Measurements from ENCODE around the gene CENPP. TPM values are rescaled to one million over a fixed set of nuclear protein-coding genes. Genes with fewer than 3 reads are reported as not detected.

The CENPP gene
- polyA plus RNA-seq, 3 donors from 2014 or later, result 4.5 to 9.7 (median 4.7) TPM

DNA sequence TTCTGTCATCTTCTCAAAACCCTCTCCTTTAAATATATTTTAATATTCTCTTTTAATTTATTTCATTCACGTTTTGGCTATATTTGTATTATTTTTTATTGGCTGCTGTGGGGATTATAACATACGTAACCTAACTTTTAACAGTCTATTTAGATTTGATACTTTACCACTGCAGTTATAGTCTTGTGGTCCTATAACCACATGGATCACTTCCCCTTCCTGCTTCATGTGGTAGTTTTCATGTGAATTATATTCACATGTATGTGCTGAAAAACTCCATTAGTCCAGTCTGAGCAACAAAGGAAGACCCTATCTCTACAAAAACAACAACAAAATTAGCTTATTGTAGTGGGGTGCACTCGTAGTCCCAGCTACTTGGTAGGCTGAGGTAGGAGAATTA is 34.3 kb downstream of the CENPP start:
- Mint-ChIP-seq H3K36me3 (peaks cover 17 to 18% (median 18%) of the 10 kb centered on the region in 3 donors), H3K27ac (no peak overlapping the region), H3K27me3 (ENCODE audit: low read depth in 3 of 3) (peaks cover 0 to 2% (median 1%) of the 10 kb centered on the region in 3 donors), H3K4me1 (peaks cover 1 to 8% of the 10 kb centered on the region in 2 donors), H3K4me3 (no peak overlapping the region), H3K9me3 (peaks cover 6 to 24% (median 10%) of the 10 kb centered on the region in 6 donors)
- no peak for DNase-seq

DNA sequence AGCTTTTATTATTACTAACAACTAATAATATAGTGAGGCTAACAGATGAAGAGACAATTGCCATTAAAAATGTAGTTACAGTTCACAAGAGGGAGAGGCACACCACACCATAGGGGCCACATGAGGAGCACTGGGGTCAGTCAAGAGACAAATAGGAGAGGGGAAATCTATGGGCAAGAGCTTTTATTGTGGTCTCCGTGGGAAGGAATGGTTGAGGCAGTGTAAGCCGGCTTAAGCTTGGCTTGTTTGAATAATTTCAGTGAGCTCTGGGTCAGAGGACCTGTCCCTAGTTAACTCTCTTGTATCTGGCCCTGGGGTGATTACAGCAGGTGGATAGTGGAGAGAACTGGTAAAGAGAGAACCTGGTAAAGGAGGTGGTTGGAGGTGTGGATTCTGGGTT is 43.3 kb downstream of the CENPP start:
- peaks cover 0 to 2% (median 0%) of the 10 kb centered on the region in 3 donors for H3K27me3 Mint-ChIP-seq (ENCODE audit: low read depth in 3 of 3)

DNA sequence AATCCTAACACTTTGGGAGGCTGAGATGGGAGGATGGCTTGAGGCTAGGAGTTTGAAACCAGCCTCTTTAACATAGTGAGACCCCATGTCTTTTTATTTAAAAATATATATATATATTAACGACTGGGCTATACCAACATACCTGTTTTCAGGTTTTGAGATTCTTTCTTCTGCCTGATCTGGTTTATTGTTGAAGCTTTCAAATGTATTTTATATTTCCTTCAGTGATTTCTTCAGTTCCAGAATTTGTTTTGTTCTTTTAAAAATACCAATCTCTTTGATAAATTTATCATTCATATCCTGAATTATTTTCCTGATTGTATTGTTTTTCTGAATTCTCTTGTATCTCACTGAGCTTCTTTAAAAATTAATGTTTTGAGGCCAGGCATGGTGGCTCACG is 47.4 kb downstream of the CENPP start:
- Mint-ChIP-seq H3K27me3 (ENCODE audit: low read depth in 3 of 3) (peaks cover 0 to 3% (median 0%) of the 10 kb centered on the region in 3 donors), H3K9me3 (peaks cover 12 to 39% (median 16%) of the 10 kb centered on the region in 6 donors), H3K4me1 (peaks cover 10 to 12% of the 10 kb centered on the region in 2 donors), H3K4me3 (no peak overlapping the region), H3K27ac (no peak overlapping the region), H3K36me3 (peaks cover 25 to 31% (median 26%) of the 10 kb centered on the region in 3 donors)
- DNase-seq, result no peak

More for the DNA sequence above, 43.3 kb downstream of the CENPP start:
- no peak overlapping the region for H3K4me3 Mint-ChIP-seq
- no peak for DNase-seq
- no peak overlapping the region for H3K27ac Mint-ChIP-seq
- no peaks in the 10 kb centered on the region for H3K4me1 Mint-ChIP-seq
- peaks cover 9 to 21% (median 12%) of the 10 kb centered on the region in 3 donors for H3K36me3 Mint-ChIP-seq
- peaks cover 5 to 19% (median 11%) of the 10 kb centered on the region in 6 donors for H3K9me3 Mint-ChIP-seq

DNA sequence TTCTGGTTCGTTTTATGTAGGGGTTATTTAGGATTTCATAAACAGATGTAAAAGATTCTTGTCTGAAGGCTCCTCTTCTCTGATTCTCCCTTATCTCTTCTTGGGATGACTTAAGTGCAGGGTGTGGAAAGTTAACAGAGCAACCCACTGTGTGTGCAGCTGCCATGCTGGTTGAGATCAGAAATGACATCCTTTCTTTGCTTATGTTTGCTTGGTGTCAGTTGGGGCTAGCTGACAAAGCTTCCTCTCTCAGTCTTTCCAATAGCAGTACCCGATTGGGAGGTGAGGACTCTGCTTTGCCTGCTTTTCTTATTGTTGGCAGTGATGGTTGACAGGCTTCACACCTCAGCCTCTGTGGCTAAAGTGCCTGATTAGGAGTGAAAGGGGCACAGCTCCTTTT is 52.1 kb downstream of the CENPP start:
- peaks cover 0 to 1% (median 0%) of the 10 kb centered on the region in 3 donors for H3K27me3 Mint-ChIP-seq (ENCODE audit: low read depth in 3 of 3)
- H3K27ac Mint-ChIP-seq, result peak overlapping the region in 5 of 6 donors; percentile 23 to 82 (median 53)
- peaks cover 34 to 39% of the 10 kb centered on the region in 2 donors for H3K4me1 Mint-ChIP-seq
- peaks cover 17 to 24% (median 18%) of the 10 kb centered on the region in 3 donors for H3K36me3 Mint-ChIP-seq
- H3K4me3 Mint-ChIP-seq, result peak overlapping the region in 3 of 5 donors; percentile 2 to 42 (median 28)
- peak; percentile 0 to 7 (median 4) for DNase-seq
- peaks cover 3 to 32% (median 11%) of the 10 kb centered on the region in 6 donors for H3K9me3 Mint-ChIP-seq

DNA sequence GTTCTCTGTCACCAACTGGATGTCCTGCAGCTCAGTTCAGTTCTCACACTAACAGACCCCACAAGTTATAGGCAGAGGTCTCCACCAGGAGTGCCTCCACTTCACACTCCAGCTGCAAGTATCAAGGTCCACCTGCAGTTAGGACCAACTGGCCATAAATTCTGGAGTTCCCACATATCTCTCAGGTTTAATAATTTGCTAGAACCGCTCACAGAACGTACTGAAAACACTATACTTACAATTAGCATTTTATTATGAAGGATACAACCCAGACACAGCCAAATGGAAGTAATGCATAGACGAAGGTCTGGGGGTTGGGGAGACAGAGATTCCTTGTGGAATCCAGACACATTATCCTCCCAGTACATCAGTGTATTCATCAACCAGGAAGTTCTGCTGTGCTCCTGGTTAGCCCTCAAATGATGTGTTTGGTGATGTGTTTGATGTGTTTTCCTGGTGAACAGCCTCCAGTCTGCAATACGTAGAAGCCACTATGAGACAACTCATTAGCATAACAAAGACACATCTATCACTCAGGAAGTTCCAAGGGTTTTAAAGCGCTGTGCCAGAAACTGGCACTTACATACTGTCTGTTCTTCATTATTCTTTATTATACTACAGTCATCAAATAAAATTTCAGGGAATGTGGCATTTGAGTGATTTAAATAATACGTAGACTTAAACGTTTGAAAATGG is 53.3 kb downstream of the CENPP start:
- Mint-ChIP-seq H3K36me3 (peaks cover 13 to 20% (median 17%) of the 10 kb centered on the region in 3 donors), H3K27ac (peak overlapping the region in 2 of 6 donors; percentile 78 to 82), H3K27me3 (ENCODE audit: low read depth in 3 of 3) (peaks cover 0 to 1% (median 0%) of the 10 kb centered on the region in 3 donors), H3K9me3 (peaks cover 0 to 22% (median 10%) of the 10 kb centered on the region in 6 donors), H3K4me1 (peaks cover 36 to 39% of the 10 kb centered on the region in 2 donors), H3K4me3 (no peak overlapping the region)
- DNase-seq, result peak in 1 of 3 donors; percentile 4

DNA sequence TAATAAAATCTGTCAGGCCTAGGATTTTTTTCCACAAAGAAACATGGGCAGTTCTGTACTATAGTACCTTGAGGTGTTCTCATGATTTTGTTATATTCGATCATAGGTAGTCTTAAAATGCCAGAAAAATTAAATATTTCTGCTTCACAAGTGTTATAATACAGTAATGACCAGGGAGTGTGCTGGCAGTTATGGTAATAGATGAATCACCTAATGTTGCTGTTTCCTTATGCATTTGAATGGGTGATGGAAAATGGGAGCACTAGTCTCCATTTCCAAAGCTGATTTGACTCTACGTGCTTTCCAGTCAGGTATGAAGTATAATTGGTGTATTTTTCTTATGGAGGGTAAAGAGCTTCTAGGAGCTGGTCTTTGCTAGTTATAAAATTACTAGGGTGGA is 54.9 kb downstream of the CENPP start:
- peaks cover 0 to 7% (median 3%) of the 10 kb centered on the region in 6 donors for H3K9me3 Mint-ChIP-seq
- no peak overlapping the region for H3K4me3 Mint-ChIP-seq
- H3K27ac Mint-ChIP-seq, result peak overlapping the region in 1 of 6 donors; percentile 3
- no peak for DNase-seq
- peaks cover 0 to 1% (median 0%) of the 10 kb centered on the region in 3 donors for H3K27me3 Mint-ChIP-seq (ENCODE audit: low read depth in 3 of 3)
- peaks cover 6 to 8% (median 6%) of the 10 kb centered on the region in 3 donors for H3K36me3 Mint-ChIP-seq
- H3K4me1 Mint-ChIP-seq, result peaks cover 36 to 39% of the 10 kb centered on the region in 2 donors

DNA sequence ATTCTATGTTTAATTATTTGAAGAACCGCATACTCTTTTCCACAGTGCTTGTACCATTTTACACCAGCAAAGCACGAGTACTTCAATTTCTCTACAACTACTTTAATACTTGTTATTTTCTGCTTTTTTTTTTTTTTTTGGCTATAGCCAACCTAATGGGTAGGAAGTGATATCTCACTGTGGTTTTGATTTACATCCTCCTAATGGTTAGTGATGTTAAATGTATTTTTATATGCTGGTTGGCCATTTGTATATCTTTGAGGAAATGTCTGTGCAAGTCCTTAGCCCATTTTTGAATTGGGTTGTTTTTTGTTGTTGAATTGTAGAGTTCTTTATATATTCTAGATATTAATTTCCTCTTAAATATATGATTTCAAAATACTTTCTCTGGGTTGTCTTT is 56.0 kb downstream of the CENPP start:
- Mint-ChIP-seq H3K27me3 (ENCODE audit: low read depth in 3 of 3) (peaks cover 0 to 1% (median 0%) of the 10 kb centered on the region in 3 donors), H3K4me3 (peak overlapping the region in 2 of 5 donors; percentile 6 to 28), H3K9me3 (peaks cover 0 to 2% (median 0%) of the 10 kb centered on the region in 6 donors), H3K36me3 (peaks cover 0 to 3% (median 0%) of the 10 kb centered on the region in 3 donors), H3K4me1 (peaks cover 32 to 39% of the 10 kb centered on the region in 2 donors), H3K27ac (peak overlapping the region in 1 of 6 donors; percentile 29)
- no peak for DNase-seq

DNA sequence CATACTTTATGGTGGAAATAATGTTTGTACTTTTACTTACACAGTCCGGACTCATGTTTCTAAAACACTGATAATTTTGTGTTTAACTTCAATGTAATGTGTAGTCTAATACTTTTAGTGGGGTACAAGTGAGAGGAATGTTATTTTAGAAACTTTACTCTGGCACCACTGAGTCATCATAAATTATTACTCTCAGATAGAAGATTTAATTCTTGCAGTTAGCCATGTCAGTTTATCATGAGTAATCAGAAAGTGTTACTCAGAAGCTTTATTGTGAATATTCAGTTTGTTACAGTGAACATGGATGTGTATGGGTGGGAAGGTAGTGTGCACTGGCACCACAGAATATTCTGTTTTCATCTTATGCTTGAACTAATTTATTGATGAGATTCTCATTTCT is 58.6 kb downstream of the CENPP start:
- DNase-seq, result no peak
- no peak overlapping the region for H3K27ac Mint-ChIP-seq

DNA sequence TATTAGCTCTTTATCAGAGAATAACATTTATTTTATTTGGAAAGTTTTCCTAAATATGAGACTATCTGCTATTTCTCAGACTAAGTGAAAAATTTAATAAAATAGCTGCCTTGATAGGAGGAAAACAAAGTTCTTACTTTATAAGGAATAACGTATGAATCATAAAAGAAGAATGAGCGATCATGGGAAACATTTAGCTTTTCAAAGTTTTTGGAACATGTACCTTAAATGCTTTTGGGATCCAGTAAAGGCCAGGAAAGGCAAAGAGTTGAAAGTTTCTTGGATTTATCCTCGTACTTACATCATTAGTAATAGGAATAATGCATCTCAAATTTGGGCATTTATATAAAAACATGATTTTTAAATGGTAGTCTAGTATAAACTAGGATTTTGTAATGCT is 59.2 kb downstream of the CENPP start:
- Mint-ChIP-seq H3K4me3 (no peak overlapping the region), H3K36me3 (peaks cover 0 to 3% (median 0%) of the 10 kb centered on the region in 3 donors), H3K27me3 (ENCODE audit: low read depth in 3 of 3) (no peaks in the 10 kb centered on the region), H3K9me3 (no peaks in the 10 kb centered on the region), H3K27ac (no peak overlapping the region), H3K4me1 (peaks cover 10 to 12% of the 10 kb centered on the region in 2 donors)
- DNase-seq, result no peak

More for the DNA sequence above, 58.6 kb downstream of the CENPP start:
- Mint-ChIP-seq H3K4me1 (peaks cover 11 to 18% of the 10 kb centered on the region in 2 donors), H3K36me3 (peaks cover 0 to 3% (median 0%) of the 10 kb centered on the region in 3 donors), H3K4me3 (no peak overlapping the region), H3K9me3 (no peaks in the 10 kb centered on the region), H3K27me3 (ENCODE audit: low read depth in 3 of 3) (no peaks in the 10 kb centered on the region)

DNA sequence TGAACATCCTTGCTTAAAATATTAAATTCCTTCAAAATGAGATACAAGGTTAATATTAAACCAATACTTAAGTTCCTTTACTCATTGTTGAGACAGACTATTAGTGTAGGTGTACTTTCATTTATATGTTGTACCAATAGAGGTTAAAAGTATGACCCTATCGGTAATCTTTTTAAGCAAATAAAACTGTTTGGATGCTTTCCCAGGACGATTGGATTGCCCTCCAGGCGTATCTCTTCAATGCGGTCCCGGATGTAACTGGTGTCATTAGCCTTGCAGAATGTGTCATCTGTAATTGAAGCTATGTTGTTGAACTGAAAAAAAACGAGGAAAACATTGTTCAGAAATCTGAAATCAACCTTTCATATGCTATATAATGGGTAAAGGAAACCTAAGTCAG is 59.7 kb downstream of the CENPP start:
- H3K9me3 Mint-ChIP-seq, result no peaks in the 10 kb centered on the region
- H3K4me1 Mint-ChIP-seq, result peaks cover 10 to 12% of the 10 kb centered on the region in 2 donors
- H3K27me3 Mint-ChIP-seq (ENCODE audit: low read depth in 3 of 3), result no peaks in the 10 kb centered on the region
- no peak for DNase-seq
- no peak overlapping the region for H3K4me3 Mint-ChIP-seq
- peaks cover 0 to 3% (median 0%) of the 10 kb centered on the region in 3 donors for H3K36me3 Mint-ChIP-seq
- H3K27ac Mint-ChIP-seq, result no peak overlapping the region

DNA sequence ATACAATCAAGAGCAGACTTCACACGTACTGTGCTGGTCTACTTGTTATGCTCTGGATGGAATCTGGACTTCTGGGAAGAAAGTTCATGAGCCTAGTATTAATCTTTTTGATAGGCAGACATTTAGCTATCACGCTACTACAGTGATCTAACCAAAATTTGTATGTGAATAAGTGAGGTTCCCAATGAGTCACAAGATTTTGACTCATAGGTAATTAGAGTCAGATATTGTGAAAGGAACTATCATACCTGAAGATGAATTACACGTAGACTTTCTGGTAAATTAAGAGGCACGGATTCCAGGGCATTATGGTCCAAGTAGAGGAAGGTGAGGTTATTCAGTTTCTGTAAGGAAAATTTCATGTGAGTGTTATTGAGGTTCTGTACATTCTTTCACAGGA is 60.2 kb downstream of the CENPP start:
- Mint-ChIP-seq H3K4me3 (no peak overlapping the region), H3K9me3 (no peaks in the 10 kb centered on the region), H3K4me1 (peaks cover 10 to 12% of the 10 kb centered on the region in 2 donors), H3K27me3 (ENCODE audit: low read depth in 3 of 3) (no peaks in the 10 kb centered on the region), H3K27ac (no peak overlapping the region), H3K36me3 (peaks cover 0 to 3% (median 0%) of the 10 kb centered on the region in 3 donors)
- no peak for DNase-seq

DNA sequence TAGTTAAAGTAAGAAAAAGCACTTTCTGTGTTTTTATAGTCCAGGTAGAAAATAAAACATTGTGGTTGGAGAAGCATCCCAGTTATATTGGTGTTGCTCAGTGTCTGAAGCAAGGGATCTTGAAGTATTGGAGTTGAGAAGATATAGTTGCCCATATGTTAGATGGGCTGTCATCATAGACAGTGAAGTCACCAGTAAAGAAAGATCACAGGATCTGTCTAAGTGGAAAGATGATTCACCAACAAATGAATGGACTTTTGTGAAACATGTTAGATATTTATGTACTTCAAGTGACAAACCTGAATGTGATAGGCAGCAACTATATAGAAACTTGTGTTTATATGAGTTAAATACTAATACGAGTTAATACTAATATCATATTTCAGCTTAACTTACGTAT is 66.9 kb downstream of the CENPP start:
- Mint-ChIP-seq H3K9me3 (no peaks in the 10 kb centered on the region), H3K36me3 (no peaks in the 10 kb centered on the region), H3K4me1 (no peaks in the 10 kb centered on the region), H3K27ac (no peak overlapping the region), H3K27me3 (ENCODE audit: low read depth in 3 of 3) (no peaks in the 10 kb centered on the region), H3K4me3 (no peak overlapping the region)
- no peak for DNase-seq

DNA sequence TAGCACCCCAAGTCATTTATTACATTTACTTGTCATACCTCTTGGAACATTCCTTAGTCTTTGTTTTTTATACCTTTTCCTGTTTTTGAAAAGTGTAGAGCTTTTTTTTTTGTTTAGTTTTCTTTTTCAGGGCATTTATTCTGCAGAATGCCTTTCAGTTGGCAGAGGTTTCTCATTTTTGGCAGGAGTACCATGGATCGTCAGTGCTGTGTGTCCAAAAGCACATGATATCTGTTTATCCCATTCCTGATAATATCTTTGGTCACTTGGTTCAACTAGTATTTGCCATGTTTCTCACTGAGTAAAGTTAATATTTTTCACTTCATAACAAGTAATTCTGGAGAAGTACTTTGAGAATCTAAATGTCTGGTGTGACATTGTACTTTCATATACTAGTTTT is 67.9 kb downstream of the CENPP start:
- no peak overlapping the region for H3K27ac Mint-ChIP-seq
- no peak for DNase-seq
- H3K4me1 Mint-ChIP-seq, result no peaks in the 10 kb centered on the region
- no peaks in the 10 kb centered on the region for H3K36me3 Mint-ChIP-seq
- no peaks in the 10 kb centered on the region for H3K27me3 Mint-ChIP-seq (ENCODE audit: low read depth in 3 of 3)
- no peaks in the 10 kb centered on the region for H3K9me3 Mint-ChIP-seq
- H3K4me3 Mint-ChIP-seq, result no peak overlapping the region

DNA sequence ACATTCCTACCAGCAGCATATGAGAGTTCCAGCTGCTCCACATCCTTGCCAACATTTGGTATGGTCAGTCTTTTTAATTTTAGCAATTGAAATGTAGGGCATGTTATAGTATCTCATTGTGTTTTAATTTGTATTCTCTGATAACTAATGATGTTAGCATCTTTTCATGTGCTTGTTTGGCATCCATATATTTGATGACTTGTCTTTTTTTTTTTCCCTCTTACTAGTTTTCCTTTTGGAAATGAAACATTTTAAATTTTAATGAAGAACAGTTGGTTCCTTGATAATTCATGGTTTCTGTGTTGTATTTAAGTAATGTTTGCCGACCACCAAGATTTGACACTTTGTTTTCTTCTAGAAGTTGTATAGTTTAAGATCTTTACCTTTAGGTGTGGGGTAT is 69.9 kb downstream of the CENPP start:
- Mint-ChIP-seq H3K36me3 (no peaks in the 10 kb centered on the region), H3K27me3 (ENCODE audit: low read depth in 3 of 3) (no peaks in the 10 kb centered on the region), H3K4me3 (no peak overlapping the region), H3K9me3 (no peaks in the 10 kb centered on the region), H3K4me1 (no peaks in the 10 kb centered on the region), H3K27ac (no peak overlapping the region)
- no peak for DNase-seq

Data from immature natural killer cell (primary cell).